ENCODE measurements around the gene NCAM2.

GRCh38 chr21:21109736-21110135, 111.5 kb downstream of the NCAM2 start:
- no peak for TF ChIP-seq CTCF (IDR thresholded peaks at IDR 0.05)
- TF ChIP-seq POLR2A (IDR thresholded peaks at IDR 0.05), result no peak

All from thyroid gland (tissue), 4 donors.